OCI-LY7 (cell line): ENCODE results near the gene NUP188. TPM values are rescaled to one million over a fixed set of nuclear protein-coding genes. Genes with fewer than 3 reads are reported as not detected.
"Not testable (repeated sequence)": the region's sequence is repeated elsewhere in the genome, so short reads cannot be mapped to it uniquely, and the experiment has no call there.

Experiments used
- BruUV-seq: library from RNA; stranded (reverse); fragments of 400-500 nt; replicated peaks from 2 replicates; lab custom pipeline; 2021; lab: Mats Ljungman, UMichigan
- CTCF ChIA-PET: fragments of 300-600 bp; sonication (Branson Sonifier 250); formaldehyde crosslinking; loops from one replicate; lab custom pipeline; 2022; ENCODE audit warnings: antibody characterized with exemption; ENCODE audit not compliant: unreplicated experiment; lab: Charles Lee
- POLR2A ChIA-PET: fragments of 300-600 bp; sonication (Branson Sonifier 250); formaldehyde crosslinking; loops from one replicate; lab custom pipeline; 2022; ENCODE audit warnings: antibody characterized with exemption; lab: Charles Lee
- DNase-seq: peaks from one replicate; pipeline ENCODE4 v3.0.0-alpha.2; 2015; ENCODE audit warnings: low spot score
- H2AFZ ChIP-seq: fragments of 200-600 bp; sonication (generic), shearing (Covaris generic); 2 replicates; pipeline ENCODE4 v1.6.1; 2014; ENCODE audit warnings: mild to moderate bottlenecking, antibody characterized with exemption, low read length, moderate library complexity
- H3K27ac ChIP-seq: fragments of 200-600 bp; sonication (generic); 2 replicates; pipeline ENCODE4 v1.5.1; 2014; ENCODE audit warnings: mixed run types, low read depth, mild to moderate bottlenecking, moderate library complexity, low read length, inconsistent platforms; ENCODE audit not compliant: poor library complexity, severe bottlenecking
- H3K36me3 ChIP-seq: fragments of 200-600 bp; sonication (generic); 2 replicates; pipeline ENCODE4 v1.6.1; 2014; ENCODE audit warnings: mild to moderate bottlenecking, antibody characterized with exemption, low read length, moderate library complexity, mixed read lengths; ENCODE audit not compliant: insufficient read depth
- H3K4me1 ChIP-seq: fragments of 200-600 bp; sonication (generic); 2 replicates; pipeline ENCODE4 v1.5.1; 2014; ENCODE audit warnings: mild to moderate bottlenecking, low read length; ENCODE audit not compliant: insufficient read depth, poor library complexity, severe bottlenecking
- H3K4me2 ChIP-seq: fragments of 200-600 bp; sonication (generic); 2 replicates; pipeline ENCODE4 v1.6.1; 2014; ENCODE audit warnings: mild to moderate bottlenecking, low read length
- H3K4me3 ChIP-seq: fragments of 200-600 bp; sonication (generic); 2 replicates; pipeline ENCODE4 v1.5.1; 2014; ENCODE audit warnings: mild to moderate bottlenecking, low read depth, low read length; ENCODE audit not compliant: poor library complexity, severe bottlenecking
- H3K79me2 ChIP-seq: fragments of 200-600 bp; sonication (generic); 2 replicates; pipeline ENCODE4 v1.6.1; 2016; ENCODE audit warnings: low read depth, mild to moderate bottlenecking, low read length, moderate library complexity, mixed read lengths; ENCODE audit not compliant: insufficient read depth
- H3K9me2 ChIP-seq: fragments of 200-600 bp; sonication (generic); 2 replicates; pipeline ENCODE4 v1.6.1; 2016; ENCODE audit warnings: mild to moderate bottlenecking, low read length, mixed read lengths; ENCODE audit not compliant: insufficient read depth
- H3K9me3 ChIP-seq: fragments of 200-600 bp; sonication (generic); 2 replicates; pipeline ENCODE4 v1.6.1; 2014; ENCODE audit warnings: mild to moderate bottlenecking, mixed run types, low read length, mixed read lengths
- H4K20me1 ChIP-seq: fragments of 200-600 bp; sonication (generic); 2 replicates; pipeline ENCODE4 v1.6.1; 2014; ENCODE audit warnings: mild to moderate bottlenecking, antibody characterized with exemption, low read length, moderate library complexity, mixed read lengths; ENCODE audit not compliant: insufficient read depth
- CTCF ChIP-seq: fragments of 200-600 bp; sonication (generic); conservative IDR thresholded peaks from 2 replicates; pipeline ENCODE4 v1.5.1; 2014; ENCODE audit warnings: mild to moderate bottlenecking, antibody characterized with exemption, low read length, moderate library complexity, mixed read lengths
- EZH2phosphoT487 ChIP-seq: fragments of 200-600 bp; sonication (generic); IDR thresholded peaks from 2 replicates; pipeline ENCODE4 v1.6.1; 2018; ENCODE audit warnings: low read depth, borderline replicate concordance, mild to moderate bottlenecking, mixed run types, antibody characterized with exemption, low read length, moderate library complexity, mixed read lengths
- intact Hi-C: fragments of 100-400 bp; cut with micrococcal nuclease; formaldehyde crosslinking; loops from one replicate; pipeline ENCODE4 v1.10.0; 2022; ENCODE audit not compliant: unreplicated experiment
- total RNA-seq, 2 experiments: library from RNA; depleted of rRNA in 1 of 2; stranded (reverse); fragments of >200 nt in 1 of 2; shearing (Covaris generic) in 1 of 2; gene quantifications; 2 replicates each; pipeline ENCODE4 v1.2.3, GENCODE V29; 2014 to 2022

Gene NUP188
- total RNA-seq, 2 experiments from 2014 or later, result 73.6 to 83.8 TPM

GRCh38 chr9:129031514-129031913 is 84.0 kb downstream of the NUP188 start:
- Histone ChIP-seq H3K27ac (no peak overlapping the region), H3K9me2 (no peaks in the 10 kb centered on the region), H3K9me3 (no peaks in the 10 kb centered on the region), H3K4me3 (no peak overlapping the region), H3K36me3 (no peaks in the 10 kb centered on the region), H2AFZ (no peak overlapping the region), H3K4me2 (no peak overlapping the region), H4K20me1 (no peaks in the 10 kb centered on the region), H3K4me1 (peaks cover 31% of the 10 kb centered on the region), H3K79me2 (peaks cover 8% of the 10 kb centered on the region; the same call in 1 of the 2 replicates)
- ChIA-PET CTCF (no interaction called here), POLR2A (interaction anchor here (0.6 to 1.6 kb wide), 3 partner anchors 111 to 977 kb away, joined by 3 to 4 read pairs (median 3); no protein-coding TSS in a partner anchor)
- no TSS peak for BruUV-seq
- DNase-seq, result no peak
- intact Hi-C loops, result no loop called here
- TF ChIP-seq EZH2phosphoT487 (no peak), CTCF (no peak)

- Histone ChIP-seq H3K4me2 (no peak overlapping the region), H3K27ac (no peak overlapping the region), H4K20me1 (0 out of 2 replicates have a peak, but pooled peaks cover under 1% of the 10 kb centered on the region), H2AFZ (no peak overlapping the region), H3K9me2 (no peaks in the 10 kb centered on the region), H3K4me3 (no peak overlapping the region), H3K36me3 (no peaks in the 10 kb centered on the region), H3K9me3 (no peaks in the 10 kb centered on the region), H3K79me2 (peaks cover 8% of the 10 kb centered on the region), H3K4me1 (peaks cover 27% of the 10 kb centered on the region)
- TF ChIP-seq CTCF, result no peak
- no peak for TF ChIP-seq EZH2phosphoT487
- ChIA-PET POLR2A (interaction anchor here (0.6 kb wide), 1 partner anchor 19 kb away, joined by 3 read pairs; no protein-coding TSS in a partner anchor), CTCF (no interaction called here)
- DNase-seq, result no peak
- no TSS peak for BruUV-seq
- intact Hi-C loops, result no loop called here
These were observed 85.2 kb downstream of the NUP188 start for GRCh38 chr9:129032541-129033159.

GRCh38 chr9:129033216-129033615 is 85.7 kb downstream of the NUP188 start:
- H3K27ac ChIP-seq, result no peak overlapping the region

GRCh38 chr9:129035838-129036237 is 88.3 kb downstream of the NUP188 start:
- H3K27ac ChIP-seq, H4K20me1 ChIP-seq, intact Hi-C loops, CTCF ChIA-PET, H3K36me3 ChIP-seq, BruUV-seq, H3K9me3 ChIP-seq, DNase-seq, H3K9me2 ChIP-seq: not testable (repeated sequence)
- Histone ChIP-seq H3K79me2 (peaks cover 17% of the 10 kb centered on the region), H3K4me3 (peak overlapping the region; percentile 95), H2AFZ (peak overlapping the region; percentile 86), H3K4me1 (peaks cover 22% of the 10 kb centered on the region), H3K4me2 (peak overlapping the region; percentile 65)
- POLR2A ChIA-PET, result interaction anchor here (0.9 to 1.4 kb wide), 3 partner anchors 9 to 46 kb away, joined by 3 to 5 read pairs (median 3); partner anchors contain the start of gene DOLPP1

More at GRCh38 chr9:129033216-129033615, 85.7 kb downstream of the NUP188 start:
- Histone ChIP-seq H3K4me3 (no peak overlapping the region), H3K79me2 (peaks cover 12% of the 10 kb centered on the region), H3K36me3 (no peaks in the 10 kb centered on the region), H3K4me1 (peaks cover 31% of the 10 kb centered on the region), H4K20me1 (peaks cover 4% of the 10 kb centered on the region; the same call in 1 of the 2 replicates), H3K9me3 (no peaks in the 10 kb centered on the region), H3K4me2 (no peak overlapping the region), H3K9me2 (no peaks in the 10 kb centered on the region), H2AFZ (no peak overlapping the region)
- ChIA-PET CTCF (no interaction called here), POLR2A (no interaction called here)
- TF ChIP-seq EZH2phosphoT487, result no peak
- no peak for TF ChIP-seq CTCF
- BruUV-seq, result no TSS peak
- intact Hi-C loops, result no loop called here
- DNase-seq, result no peak
